Hepatocyte (in vitro differentiated cells): ENCODE measurements around the gene CLIC4. TPM values are rescaled to one million over a fixed set of nuclear protein-coding genes. Genes with fewer than 3 reads are reported as not detected.

Source experiments
- DNase-seq: peaks from one replicate; pipeline ENCODE4 v3.0.0-alpha.2; 2016; ENCODE audit warnings: low spot score
- H2AFZ ChIP-seq: fragments of 200-600 bp; sonication (generic); 2 replicates; pipeline ENCODE4 v1.6.0; 2016; ENCODE audit warnings: antibody characterized with exemption, mild to moderate bottlenecking
- H3K27ac ChIP-seq: fragments of 200-600 bp; sonication (generic); 2 replicates; pipeline ENCODE4 v1.5.1; 2016; ENCODE audit warnings: mild to moderate bottlenecking
- H3K27me3 ChIP-seq: fragments of 200-600 bp; sonication (generic); 2 replicates; pipeline ENCODE4 v1.6.1; 2016
- H3K36me3 ChIP-seq: fragments of 200-600 bp; sonication (generic); replicated peaks from 2 replicates; pipeline ENCODE4 v1.5.1; 2016; ENCODE audit warnings: low read depth; ENCODE audit not compliant: insufficient read depth
- H3K4me1 ChIP-seq: fragments of 200-600 bp; sonication (generic); 2 replicates; pipeline ENCODE4 v1.5.1; 2016; ENCODE audit warnings: mild to moderate bottlenecking, moderate library complexity; ENCODE audit not compliant: insufficient read depth
- H3K4me2 ChIP-seq: fragments of 200-600 bp; sonication (generic); 2 replicates; pipeline ENCODE4 v1.6.0; 2016
- H3K4me3 ChIP-seq: fragments of 200-600 bp; sonication (generic); 2 replicates; pipeline ENCODE4 v1.5.1; 2016; ENCODE audit warnings: mild to moderate bottlenecking
- H3K79me2 ChIP-seq: fragments of 200-600 bp; sonication (generic); 2 replicates; pipeline ENCODE4 v1.6.0; 2017; ENCODE audit warnings: mild to moderate bottlenecking
- H3K9me2 ChIP-seq: fragments of 200-600 bp; sonication (generic); replicated peaks from 2 replicates; pipeline ENCODE4 v1.6.0; 2017; ENCODE audit warnings: mild to moderate bottlenecking; ENCODE audit not compliant: insufficient read depth
- H3K9me3 ChIP-seq: fragments of 200-600 bp; sonication (generic); 2 replicates; pipeline ENCODE4 v1.5.1; 2016; ENCODE audit warnings: low read depth, mild to moderate bottlenecking
- H4K20me1 ChIP-seq: fragments of 200-600 bp; sonication (generic); 2 replicates; pipeline ENCODE4 v1.6.0; 2016; ENCODE audit warnings: mild to moderate bottlenecking; ENCODE audit not compliant: insufficient read depth, poor library complexity, severe bottlenecking
- CTCF ChIP-seq: fragments of 200-600 bp; sonication (generic); IDR thresholded peaks from 2 replicates; pipeline ENCODE4 v1.5.1; 2016; ENCODE audit warnings: antibody characterized with exemption, mild to moderate bottlenecking; ENCODE audit not compliant: poor library complexity
- EZH2 ChIP-seq: fragments of 200-600 bp; sonication (generic); IDR thresholded peaks from 2 replicates; pipeline ENCODE4 v1.6.1; 2016; ENCODE audit warnings: antibody characterized with exemption, mild to moderate bottlenecking, borderline replicate concordance
- EZH2phosphoT487 ChIP-seq: fragments of 200-600 bp; sonication (generic); IDR thresholded peaks from one replicate; pipeline ENCODE4 v1.6.1; 2018; ENCODE audit warnings: antibody characterized with exemption, mild to moderate bottlenecking, low read depth, moderate library complexity; ENCODE audit not compliant: unreplicated experiment, severe bottlenecking
- WGBS: methylation state at CpG from one replicate; pipeline ENCODE4 v1.1.6; 2016; ENCODE audit warnings: low lambda C conversion rate; ENCODE audit errors: missing lambda C conversion rate; 5-methylcytosine and 5-hydroxymethylcytosine counted together
- polyA plus RNA-seq: library from polyadenylated mRNA; unstranded; fragments of >200 nt; fragmentation: Nextera tagmentation; extraction: Ambion mirVana; gene quantifications from 2 replicates; pipeline ENCODE4 v1.2.1, GENCODE V29; 2016
- total RNA-seq: library from RNA; depleted of rRNA; stranded (reverse); fragments of >200 nt; gene quantifications from 2 replicates; pipeline ENCODE4 v1.2.3, GENCODE V29; 2014

Gene CLIC4
- total and polyA plus RNA-seq, 2 experiments from 2014 or later, result 146 to 259 TPM

DNA sequence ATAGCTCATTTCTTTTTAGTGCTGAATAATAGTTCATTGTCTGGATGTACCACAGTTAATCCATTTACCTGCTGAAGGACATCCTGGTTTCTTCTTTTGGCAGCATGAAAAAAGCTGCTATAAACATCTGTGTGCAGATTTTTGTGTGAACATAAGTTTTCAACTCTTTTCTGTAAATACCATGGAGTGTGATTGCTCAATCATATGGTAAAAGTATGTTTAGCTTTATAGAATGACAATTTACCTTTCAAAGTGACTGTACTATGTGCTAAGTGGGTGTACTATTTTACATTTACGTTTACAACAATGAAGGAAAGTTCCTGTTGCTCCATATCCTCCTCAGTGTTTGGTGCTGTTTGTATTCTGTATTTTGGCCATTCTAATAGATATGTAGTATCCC, 135.8 kb downstream of the CLIC4 start:
- no peak overlapping the region for H3K4me2 ChIP-seq
- H3K27ac ChIP-seq, result no peak overlapping the region
- H3K27me3 ChIP-seq, result no peaks in the 10 kb centered on the region
- H2AFZ ChIP-seq, result no peak overlapping the region
- no peaks in the 10 kb centered on the region for H3K79me2 ChIP-seq
- H4K20me1 ChIP-seq, result no peaks in the 10 kb centered on the region
- TF ChIP-seq EZH2, result no peak
- no peak for TF ChIP-seq CTCF
- no peak for TF ChIP-seq EZH2phosphoT487
- H3K9me3 ChIP-seq, result peaks cover 4% of the 10 kb centered on the region
- H3K4me3 ChIP-seq, result no peak overlapping the region
- no peak for DNase-seq
- H3K9me2 ChIP-seq, result no peaks in the 10 kb centered on the region
- 45% methylated on average over 1 of the region's 1 CpG for WGBS
- no peaks in the 10 kb centered on the region for H3K36me3 ChIP-seq
- no peaks in the 10 kb centered on the region for H3K4me1 ChIP-seq

- Histone ChIP-seq H3K79me2 (no peaks in the 10 kb centered on the region), H3K4me1 (no peaks in the 10 kb centered on the region), H2AFZ (no peak overlapping the region), H3K9me3 (peaks cover 4% of the 10 kb centered on the region), H3K36me3 (no peaks in the 10 kb centered on the region), H3K9me2 (no peaks in the 10 kb centered on the region), H3K27ac (no peak overlapping the region), H3K27me3 (no peaks in the 10 kb centered on the region), H3K4me2 (no peak overlapping the region), H4K20me1 (no peaks in the 10 kb centered on the region), H3K4me3 (no peak overlapping the region)
- no peak for TF ChIP-seq EZH2
- no peak for TF ChIP-seq EZH2phosphoT487
- no peak for TF ChIP-seq CTCF
- no peak for DNase-seq
These were observed 139.5 kb downstream of the CLIC4 start for GRCh38 chr1:24884751-24885150.

DNA sequence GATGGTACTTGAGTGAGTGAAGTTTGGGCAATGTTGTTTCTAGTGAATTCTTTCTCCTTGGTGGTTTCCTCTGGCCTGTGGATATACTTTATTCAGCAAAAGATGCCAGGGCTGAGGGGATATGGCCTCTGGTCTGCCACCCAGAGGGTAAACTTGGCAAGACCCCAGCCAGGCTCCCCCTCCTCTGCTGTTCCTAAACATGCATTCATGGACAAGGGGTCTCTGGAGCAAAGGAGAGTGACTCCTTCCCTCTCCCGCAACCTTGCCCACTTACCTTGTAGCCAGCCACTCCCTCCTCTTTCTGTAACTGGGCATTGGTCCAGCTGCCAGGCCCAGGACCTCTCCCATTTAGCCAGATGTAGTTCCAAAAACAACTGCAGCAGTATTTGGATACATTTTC, 141.0 kb downstream of the CLIC4 start:
- no peak overlapping the region for H2AFZ ChIP-seq
- DNase-seq, result no peak
- H3K9me3 ChIP-seq, result peaks cover 4% of the 10 kb centered on the region
- H3K4me2 ChIP-seq, result no peak overlapping the region
- H3K4me1 ChIP-seq, result no peaks in the 10 kb centered on the region
- no peaks in the 10 kb centered on the region for H3K9me2 ChIP-seq
- WGBS, result 100% methylated on average over 1 of the region's 1 CpG
- no peaks in the 10 kb centered on the region for H3K79me2 ChIP-seq
- TF ChIP-seq EZH2phosphoT487 (no peak), CTCF (no peak), EZH2 (no peak)
- no peak overlapping the region for H3K27ac ChIP-seq
- H3K36me3 ChIP-seq, result no peaks in the 10 kb centered on the region
- H3K4me3 ChIP-seq, result no peak overlapping the region
- H4K20me1 ChIP-seq, result no peaks in the 10 kb centered on the region
- H3K27me3 ChIP-seq, result no peaks in the 10 kb centered on the region
